Fibroblast of the aortic adventitia (primary cell): ENCODE data around the gene STK24. TPM values are rescaled to one million over a fixed set of nuclear protein-coding genes. Genes with fewer than 3 reads are reported as not detected.

Source experiments
- DNase-seq: peaks from one replicate; pipeline ENCODE4 v3.0.0-alpha.2; 2010; ENCODE audit warnings: low read depth
- H3K4me3 ChIP-seq: 2 replicates; pipeline ENCODE4 v1.5.1; 2011; ENCODE audit warnings: low read depth, mild to moderate bottlenecking, control low read depth, low read length, moderate library complexity
- total RNA-seq: library from RNA; depleted of rRNA; stranded (reverse); fragments of >200 nt; gene quantifications from 2 replicates; pipeline ENCODE4 v1.2.3, GENCODE V29; 2012; ENCODE audit warnings: low replicate concordance
- TF ChIP-seq, protein P1 (sequence below): IDR thresholded peaks from 2 replicates; pipeline ENCODE4 v1.5.1; 2011; ENCODE audit warnings: mild to moderate bottlenecking, low read length, control low read depth, inconsistent platforms; ENCODE audit not compliant: insufficient read depth

STK24 gene
- total RNA-seq, 1 donor, result 64.0 TPM

DNA sequence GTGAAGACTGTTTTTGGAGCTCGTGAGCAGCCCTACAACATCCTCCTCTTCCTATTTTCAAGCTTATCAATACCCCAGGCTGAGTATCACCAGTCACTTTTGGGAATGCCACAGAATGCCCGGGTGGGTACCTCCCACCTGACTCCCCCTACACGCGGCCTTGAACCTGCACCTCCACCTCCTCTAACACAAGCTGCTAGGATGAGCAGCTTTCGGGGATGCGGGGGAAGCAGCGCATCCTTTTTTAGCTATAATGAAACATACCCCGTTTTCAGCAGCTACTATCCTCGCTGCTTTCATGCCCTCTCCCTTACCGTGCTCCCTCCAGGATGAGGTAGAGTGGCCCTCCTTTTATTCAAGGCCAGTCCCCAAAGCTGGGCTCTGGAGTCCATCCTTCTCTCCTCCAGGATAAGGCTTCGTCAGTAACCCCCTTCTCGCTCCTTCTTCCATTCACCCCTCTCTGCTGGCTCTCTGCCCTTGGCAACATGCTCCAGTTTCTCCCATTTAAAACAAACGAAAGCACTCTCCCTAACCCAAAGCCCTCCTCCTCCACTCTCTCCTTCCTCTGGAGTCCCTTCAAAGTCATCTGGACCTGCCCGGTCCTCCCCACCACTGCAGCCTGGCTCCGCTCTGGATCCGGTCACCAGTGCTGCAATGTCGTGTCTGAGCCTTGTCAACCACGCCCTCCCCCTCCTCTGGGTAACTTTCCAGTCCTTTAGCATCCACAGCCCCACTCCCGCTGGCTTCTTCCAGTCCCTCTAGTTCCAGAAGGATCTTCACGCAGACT is 55.3 kb downstream of the STK24 start:
- H3K4me3 ChIP-seq, result no peak overlapping the region
- DNase-seq, result no peak
- TF ChIP-seq, protein P1, sequence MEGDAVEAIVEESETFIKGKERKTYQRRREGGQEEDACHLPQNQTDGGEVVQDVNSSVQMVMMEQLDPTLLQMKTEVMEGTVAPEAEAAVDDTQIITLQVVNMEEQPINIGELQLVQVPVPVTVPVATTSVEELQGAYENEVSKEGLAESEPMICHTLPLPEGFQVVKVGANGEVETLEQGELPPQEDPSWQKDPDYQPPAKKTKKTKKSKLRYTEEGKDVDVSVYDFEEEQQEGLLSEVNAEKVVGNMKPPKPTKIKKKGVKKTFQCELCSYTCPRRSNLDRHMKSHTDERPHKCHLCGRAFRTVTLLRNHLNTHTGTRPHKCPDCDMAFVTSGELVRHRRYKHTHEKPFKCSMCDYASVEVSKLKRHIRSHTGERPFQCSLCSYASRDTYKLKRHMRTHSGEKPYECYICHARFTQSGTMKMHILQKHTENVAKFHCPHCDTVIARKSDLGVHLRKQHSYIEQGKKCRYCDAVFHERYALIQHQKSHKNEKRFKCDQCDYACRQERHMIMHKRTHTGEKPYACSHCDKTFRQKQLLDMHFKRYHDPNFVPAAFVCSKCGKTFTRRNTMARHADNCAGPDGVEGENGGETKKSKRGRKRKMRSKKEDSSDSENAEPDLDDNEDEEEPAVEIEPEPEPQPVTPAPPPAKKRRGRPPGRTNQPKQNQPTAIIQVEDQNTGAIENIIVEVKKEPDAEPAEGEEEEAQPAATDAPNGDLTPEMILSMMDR, result no peak

DNA sequence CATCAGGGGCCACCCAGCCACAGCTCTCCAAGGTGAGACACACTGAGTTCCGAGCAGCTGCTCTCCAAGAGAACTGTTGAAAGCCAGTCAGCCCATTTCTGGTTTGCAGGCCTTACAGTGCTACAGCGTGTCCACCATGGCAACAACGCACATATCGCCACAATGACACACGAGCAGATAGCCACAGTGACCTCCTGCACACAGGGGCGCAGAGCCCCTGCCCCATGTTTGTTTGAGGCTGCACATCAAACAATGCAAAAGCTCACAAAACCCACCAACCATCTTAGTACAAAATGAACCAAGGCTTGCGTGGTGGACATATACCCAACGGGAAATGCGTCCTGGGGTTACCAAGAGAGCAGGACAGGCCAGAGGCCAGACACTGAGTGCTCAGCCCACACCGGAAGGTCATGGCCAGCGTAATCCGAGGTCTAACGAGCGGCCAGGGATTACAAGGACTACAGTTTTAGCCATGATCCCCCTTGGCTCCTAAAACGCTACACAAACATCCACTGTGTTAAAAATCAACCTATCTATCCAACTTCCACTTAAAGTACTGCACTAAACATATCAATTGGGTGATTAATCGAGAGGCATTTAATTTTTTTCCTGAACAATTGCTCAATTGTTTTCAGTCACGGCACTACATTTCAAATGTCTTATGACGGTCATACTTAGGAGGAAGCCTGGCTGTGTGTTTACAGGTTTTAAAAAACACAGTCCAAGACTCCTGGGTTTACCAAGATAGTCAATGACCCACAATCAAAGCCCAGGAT is 56.0 kb downstream of the STK24 start:
- TF ChIP-seq, protein P1, result no peak
- no peak overlapping the region for H3K4me3 ChIP-seq
- no peak for DNase-seq

DNA sequence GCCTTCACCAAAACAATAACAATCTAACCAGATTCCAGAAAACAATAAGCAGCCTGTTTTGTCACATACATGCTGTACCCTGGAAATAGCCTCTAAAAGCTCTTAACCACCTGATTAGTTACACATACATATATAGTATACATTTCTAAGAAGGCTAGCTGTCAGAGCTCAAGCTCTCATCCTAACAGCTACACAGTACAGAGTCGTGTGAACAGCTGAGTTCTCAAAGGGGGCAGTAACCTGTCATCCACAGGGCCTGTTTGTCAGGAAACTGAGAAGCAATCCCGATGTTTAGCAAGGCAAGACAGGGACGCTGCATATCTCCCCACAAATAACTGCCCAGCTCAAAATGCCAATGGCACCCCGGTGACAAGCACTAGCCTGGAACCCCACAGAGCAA is 56.9 kb downstream of the STK24 start:
- DNase-seq, result no peak
- TF ChIP-seq, protein P1, result no peak
- no peak overlapping the region for H3K4me3 ChIP-seq

DNA sequence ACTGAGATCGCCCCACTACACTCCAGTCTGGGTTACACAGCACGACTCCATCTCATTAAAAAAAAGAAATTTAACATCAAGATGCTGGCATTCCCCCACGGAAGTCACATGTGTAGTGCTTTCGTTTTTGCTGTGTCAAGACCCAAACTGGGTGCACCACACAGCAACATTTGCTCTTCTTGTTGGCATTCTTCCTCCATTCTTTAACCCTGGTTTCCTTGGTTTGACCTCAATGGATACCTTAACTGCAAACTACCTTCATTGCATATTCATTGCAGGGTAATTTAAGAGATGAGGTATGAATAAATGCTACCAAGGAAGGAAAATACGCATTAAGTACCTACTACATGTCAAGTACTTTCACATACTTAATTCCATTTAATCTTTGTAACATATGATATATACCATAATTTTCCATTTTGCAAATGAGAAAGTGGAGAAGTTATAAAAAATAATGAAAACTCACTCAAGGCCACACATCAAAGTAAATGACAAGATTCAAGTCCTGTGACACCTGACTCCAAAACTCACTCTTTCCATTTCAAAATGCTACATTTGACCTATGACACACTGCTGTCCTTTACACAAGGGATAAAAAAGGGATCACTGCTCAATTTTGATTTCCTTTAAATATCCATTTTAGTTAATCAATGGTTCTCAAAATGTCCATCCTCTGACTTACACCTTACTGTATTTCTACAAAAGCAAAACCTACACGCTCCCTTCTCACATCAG is 59.2 kb downstream of the STK24 start:
- DNase-seq, result no peak
- TF ChIP-seq, protein P1, result no peak
- H3K4me3 ChIP-seq, result no peak overlapping the region

DNA sequence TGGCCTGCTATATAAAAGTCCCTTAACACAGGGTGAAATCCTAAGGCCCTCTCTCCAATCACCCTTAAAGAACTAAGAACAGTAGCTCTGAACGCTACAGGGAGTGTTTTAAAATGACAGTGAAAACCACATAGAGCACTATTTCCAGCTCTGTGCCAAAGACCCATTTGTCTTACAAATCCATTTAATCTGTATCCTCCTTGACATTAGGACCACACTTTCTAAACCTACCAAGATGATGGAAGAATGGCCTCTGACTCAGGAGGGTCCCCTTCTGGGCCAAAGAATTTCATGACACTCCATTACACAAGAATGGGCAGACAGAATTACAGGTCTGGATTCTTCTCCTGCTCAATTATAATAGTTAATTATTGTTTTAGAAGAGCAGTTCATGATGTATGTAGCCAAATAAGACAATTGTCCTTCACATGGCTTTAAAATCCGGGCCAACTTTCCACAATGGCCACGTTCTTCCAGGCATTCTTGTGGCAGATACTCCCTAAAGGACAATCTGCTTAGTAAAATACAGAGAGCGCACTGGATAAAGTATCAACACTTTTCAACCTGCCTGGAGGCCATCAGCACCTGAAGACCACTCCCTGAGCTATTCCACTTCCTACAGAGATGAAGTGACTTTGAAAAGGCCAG is 61.0 kb downstream of the STK24 start:
- no peak for DNase-seq
- TF ChIP-seq, protein P1, result no peak
- H3K4me3 ChIP-seq, result no peak overlapping the region

DNA sequence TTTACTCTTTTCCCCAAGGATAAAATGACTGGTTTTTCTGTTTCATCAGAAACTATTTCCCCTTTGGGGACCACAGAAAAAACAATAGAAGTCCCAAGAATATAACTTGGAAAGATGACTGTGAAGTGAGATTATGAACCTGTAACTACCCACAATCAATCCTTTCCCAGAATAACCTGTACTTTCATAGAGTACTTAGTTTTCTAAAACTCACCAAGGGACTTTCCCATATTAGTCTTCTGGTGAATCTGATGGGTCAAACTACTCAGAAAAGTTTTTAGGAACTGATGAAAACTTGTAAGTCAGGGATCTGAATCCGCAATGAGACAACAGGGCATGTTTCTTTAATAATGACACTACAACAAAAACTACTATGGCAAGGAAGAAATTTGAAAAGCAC is 62.6 kb downstream of the STK24 start:
- TF ChIP-seq, protein P1, result no peak
- H3K4me3 ChIP-seq, result no peak overlapping the region
- DNase-seq, result no peak
